Transverse colon (tissue), 4 donors: ENCODE measurements around the gene RUBCNL.

Source experiments
- EP300 ChIP-seq: sonication (generic); formaldehyde crosslinking; IDR thresholded peaks from one replicate; pipeline ENCODE4 v1.6.1; 2017; ENCODE audit warnings: antibody characterized with exemption, low read depth
- POLR2AphosphoS5 ChIP-seq, 3 donors: sonication (generic); formaldehyde crosslinking; IDR thresholded peaks; one replicate each; pipeline ENCODE4 v1.6.1; 2016; ENCODE audit warnings: antibody characterized with exemption in 3 of 3
- TF ChIP-seq, protein P1 (sequence below), 5 experiments: fragments of 200-600 bp in 3 of 5; fragments of 450-650 bp in 2 of 5; sonication (generic) in 3 of 5; IDR thresholded peaks; 1 replicate in 2 of 5; 2 replicates in 3 of 5; pipeline ENCODE4 v1.5.1; 2016 to 2017; ENCODE audit warnings: antibody characterized with exemption in 5 of 5, inconsistent platforms in 3 of 5, mild to moderate bottlenecking in 2 of 5, moderate library complexity in 1 of 5

DNA sequence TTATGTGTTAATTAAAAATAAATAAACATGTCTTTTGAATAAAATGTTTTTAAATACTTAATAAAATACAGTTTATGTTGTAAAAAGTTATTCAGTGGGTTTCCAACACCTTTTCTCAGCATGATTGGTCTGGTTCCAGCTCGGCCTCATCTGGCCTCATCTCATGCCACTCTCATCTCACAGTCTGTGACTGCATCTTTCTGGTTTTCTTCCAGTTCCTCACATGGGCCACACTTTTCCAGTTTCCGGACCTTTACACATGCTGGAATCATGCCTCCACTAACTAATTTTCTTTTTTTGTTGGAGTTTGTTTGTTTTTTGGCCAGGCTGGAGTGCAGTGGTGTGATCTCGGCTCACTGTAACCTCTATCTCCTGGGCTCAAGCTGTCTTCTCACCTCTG is 82.5 kb downstream of the RUBCNL start:
- TF ChIP-seq, protein P1, sequence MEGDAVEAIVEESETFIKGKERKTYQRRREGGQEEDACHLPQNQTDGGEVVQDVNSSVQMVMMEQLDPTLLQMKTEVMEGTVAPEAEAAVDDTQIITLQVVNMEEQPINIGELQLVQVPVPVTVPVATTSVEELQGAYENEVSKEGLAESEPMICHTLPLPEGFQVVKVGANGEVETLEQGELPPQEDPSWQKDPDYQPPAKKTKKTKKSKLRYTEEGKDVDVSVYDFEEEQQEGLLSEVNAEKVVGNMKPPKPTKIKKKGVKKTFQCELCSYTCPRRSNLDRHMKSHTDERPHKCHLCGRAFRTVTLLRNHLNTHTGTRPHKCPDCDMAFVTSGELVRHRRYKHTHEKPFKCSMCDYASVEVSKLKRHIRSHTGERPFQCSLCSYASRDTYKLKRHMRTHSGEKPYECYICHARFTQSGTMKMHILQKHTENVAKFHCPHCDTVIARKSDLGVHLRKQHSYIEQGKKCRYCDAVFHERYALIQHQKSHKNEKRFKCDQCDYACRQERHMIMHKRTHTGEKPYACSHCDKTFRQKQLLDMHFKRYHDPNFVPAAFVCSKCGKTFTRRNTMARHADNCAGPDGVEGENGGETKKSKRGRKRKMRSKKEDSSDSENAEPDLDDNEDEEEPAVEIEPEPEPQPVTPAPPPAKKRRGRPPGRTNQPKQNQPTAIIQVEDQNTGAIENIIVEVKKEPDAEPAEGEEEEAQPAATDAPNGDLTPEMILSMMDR (IDR thresholded peaks at IDR 0.05) = no peak
- no peak for TF ChIP-seq EP300
- TF ChIP-seq POLR2AphosphoS5 (IDR thresholded peaks at IDR 0.05) = no peak
